ENCODE data around the gene PER2.

DNA sequence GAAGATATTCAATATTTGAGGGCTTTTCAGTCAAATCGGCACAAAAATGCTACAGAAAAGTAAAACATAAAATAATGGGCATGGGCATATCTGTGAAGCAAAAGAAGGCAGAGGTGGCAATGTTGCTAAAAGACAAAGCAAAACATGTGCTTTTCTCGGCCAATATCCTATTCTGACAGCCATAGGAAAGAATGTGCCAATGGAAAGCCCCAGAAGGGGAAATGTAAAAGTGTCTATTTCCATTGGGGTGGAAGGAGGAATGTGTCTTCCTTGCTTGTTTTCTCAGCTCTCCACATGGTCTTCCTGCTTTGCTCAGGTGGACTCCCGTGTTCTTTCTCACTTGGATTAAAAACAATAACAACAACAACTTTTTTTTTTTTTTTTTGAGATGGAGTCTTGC is 13.7 kb upstream of the PER2 start:
- TF ChIP-seq CTCF (IDR thresholded peaks at IDR 0.05) (no peak), EP300 (IDR thresholded peaks at IDR 0.05) (no peak)
